Activated T-cell treated with anti-CD3 and anti-CD28 coated beads, Interleukin-2, amount 50 U/mL, for 48 hours (primary cell): ENCODE measurements around the gene CEP164.
"Not testable (repeated sequence)": the region's sequence is repeated elsewhere in the genome, so short reads cannot be mapped to it uniquely, and the experiment has no call there.

Experiments used
- DNase-seq, 2 experiments: peaks; one replicate each; pipeline ENCODE4 v3.0.0-alpha.2; 2020

The CEP164 gene

DNA sequence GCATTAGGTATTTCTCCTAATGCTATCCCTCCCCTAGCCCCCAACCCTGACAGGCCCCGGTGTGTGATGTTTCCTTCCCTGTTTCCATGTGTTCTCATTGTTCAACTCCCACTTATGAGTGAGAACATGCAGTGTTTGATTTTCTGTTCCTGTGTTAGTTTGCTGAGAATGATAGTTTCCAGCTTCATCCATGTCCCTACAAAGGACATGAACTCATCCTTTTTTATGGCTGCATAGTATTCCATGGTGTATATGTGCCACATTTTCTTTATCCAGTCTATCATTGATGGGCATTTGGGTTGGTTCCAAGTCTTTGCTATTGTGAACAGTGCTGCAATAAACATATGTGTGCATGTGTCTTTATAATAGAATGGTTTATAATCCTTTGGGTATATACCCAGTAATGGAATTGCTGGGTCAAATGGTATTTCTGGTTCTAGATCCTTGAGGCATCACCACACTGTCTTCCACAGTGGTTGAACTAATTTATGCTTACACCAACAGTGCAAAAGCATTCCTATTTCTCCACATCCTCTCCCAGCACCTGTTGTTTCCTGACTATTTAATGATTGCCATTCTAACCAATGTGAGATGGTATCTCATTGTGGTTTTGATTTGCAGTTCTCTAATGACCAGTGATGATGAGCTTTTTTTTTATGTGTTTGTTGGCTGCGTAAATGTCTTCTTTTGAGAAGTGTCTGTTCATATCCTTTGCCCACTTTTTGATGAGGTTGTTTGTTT, 71.6 kb downstream of the CEP164 start:
- DNase-seq: not testable (repeated sequence)

DNA sequence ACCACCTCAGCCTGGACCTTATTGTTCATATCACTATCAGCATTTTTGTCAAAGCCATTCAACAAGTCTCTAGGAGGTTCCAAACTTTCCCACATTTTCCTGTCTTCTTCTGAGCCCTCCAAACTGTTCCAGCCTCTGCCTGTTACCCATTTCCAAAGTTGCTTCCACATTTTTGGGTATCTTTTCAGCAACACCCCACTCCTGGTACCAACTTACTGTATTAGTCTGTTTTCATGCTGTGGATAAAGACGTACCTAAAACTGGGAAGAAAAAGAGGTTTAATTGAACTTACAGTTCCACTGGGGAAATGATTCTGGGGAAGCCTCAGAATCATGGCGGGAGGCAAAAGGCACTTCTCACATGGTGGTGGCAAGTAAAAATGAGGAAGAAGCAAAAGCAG, 78.2 kb downstream of the CEP164 start:
- DNase-seq: not testable (repeated sequence)

DNA sequence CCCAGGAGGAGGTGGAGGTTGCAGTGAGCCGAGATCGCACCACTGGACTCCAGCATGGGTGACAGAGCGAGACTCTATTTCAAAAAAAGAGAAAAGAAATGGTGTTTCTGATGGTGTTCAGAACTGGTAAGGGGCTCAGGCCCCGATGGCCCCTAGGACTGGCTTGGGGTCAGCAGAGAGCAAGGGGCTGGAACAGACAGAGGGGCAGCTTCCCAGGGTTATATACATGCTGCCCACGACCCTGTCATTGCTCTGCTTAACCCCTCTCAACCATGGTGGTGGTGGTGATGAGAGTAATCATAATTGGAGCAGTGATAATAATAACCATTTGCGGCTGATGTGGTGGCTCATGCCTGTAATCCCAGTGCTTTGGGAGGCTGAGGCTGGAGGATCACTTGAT, 79.4 kb downstream of the CEP164 start:
- DNase-seq: no peak

DNA sequence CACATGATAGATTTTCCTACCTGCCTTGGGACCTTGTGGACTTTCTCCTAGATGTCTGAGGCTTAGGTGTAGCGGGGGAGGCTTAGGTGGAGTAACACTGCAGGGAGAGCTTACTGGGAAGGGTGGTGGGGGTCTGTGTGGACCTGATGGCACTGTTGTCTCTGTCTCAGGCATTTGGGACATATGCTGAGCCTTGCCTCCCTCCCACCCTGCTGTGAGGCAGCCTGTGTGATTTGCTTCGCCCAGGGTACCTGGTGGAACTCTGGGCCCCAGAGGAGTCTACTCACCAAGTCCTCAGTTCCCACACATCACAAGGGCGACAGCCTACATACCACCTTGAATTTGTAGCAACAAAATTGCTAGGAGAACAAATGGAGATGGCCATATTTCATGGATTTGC, 80.7 kb downstream of the CEP164 start:
- DNase-seq: no peak

DNA sequence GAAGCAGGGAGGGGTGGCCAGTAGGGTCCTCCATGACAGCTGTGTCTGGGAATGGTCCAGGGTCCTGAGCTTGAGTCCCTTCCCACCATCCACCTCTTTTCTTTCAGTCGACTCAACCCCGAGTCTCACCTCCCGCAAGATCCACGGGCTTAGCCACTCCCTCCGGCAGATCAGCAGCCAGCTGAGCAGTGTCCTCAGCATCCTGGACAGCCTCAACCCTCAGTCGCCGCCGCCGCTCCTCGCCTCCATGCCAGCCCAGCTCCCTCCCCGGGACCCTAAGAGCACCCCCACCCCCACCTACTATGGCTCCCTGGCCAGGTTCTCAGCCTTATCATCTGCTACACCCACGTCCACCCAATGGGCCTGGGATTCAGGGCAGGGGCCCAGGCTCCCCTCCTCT, 81.9 kb downstream of the CEP164 start:
- DNase-seq: no peak

DNA sequence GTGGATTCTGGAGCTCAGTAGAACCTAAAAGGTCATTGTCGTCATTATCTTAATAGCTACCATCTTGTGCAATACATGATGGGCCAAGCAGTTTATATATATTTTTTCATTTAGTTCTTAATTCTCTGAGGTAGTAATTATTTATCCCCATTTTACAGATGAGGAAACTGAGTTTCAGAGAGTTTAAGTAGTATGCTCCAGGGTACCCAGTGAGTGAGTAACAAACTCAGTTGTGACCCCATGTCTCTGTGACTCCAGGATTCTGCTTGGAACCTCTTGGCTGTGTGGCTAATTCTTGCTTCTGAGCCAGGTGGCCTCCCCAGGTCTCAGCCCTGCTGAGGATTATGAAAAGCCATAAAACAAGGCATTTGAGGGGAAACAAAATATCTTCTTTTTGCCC, 82.6 kb downstream of the CEP164 start:
- DNase-seq: no peak

DNA sequence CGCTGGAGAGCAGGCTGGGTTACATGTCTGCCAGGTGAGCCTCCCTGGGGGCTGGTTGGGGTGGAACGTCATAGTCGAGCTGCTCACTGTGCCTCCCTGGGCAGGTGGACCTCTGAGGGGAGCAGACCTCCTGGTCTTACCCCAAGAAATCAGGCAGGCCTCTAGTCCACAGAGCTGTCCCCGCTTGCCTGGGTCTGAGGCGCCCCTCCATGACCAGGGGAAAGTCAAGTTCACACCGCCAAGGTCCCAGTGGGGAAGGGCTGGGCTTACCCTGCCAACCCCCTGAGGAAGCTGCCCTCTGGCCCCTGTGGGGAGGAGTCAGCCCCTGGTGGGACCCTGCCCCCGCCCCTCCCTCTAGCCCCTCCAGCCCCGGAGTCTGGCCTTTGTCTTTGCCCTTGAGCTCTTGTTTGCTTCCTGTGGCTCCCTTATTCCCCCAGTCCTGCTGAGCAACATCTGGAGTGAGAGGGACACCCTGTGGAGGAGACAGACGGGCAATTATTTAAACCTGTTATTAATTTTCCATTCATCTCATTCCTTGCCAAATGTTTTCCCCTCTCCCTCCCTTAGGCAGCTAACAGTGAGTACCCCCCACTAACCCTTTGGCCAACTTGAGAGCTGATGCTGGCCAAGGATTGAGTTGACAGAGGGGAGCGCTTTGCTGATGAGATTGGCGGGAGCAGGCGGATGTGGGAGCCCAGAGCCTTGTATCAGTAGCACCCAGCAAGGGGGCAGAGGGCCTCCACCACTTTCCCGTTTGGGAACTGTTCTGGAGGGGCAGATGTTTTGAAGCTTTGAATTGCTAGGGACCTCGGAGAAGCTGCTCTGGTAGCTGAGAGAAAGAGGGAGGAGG, 83.4 kb downstream of the CEP164 start:
- DNase-seq: no peak

DNA sequence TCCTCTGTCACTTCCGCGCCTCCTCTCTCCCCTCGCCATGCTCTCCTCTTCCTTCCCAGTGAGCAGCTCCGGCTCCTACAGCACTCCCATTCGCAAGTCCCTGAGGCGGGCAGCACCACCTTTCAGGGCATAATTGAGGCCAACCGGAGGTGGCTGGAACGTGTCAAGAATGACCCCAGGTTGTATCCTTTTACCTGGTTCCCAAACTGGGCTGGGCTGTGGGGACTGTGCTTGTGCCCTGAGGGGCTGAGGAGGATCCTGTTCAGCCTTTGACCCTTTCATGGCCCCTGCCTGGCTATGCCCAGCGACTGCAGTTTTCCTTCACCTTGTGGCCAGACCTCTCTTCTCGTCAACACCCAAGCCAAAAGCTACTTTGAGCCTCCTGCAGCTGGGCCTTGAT, 84.1 kb downstream of the CEP164 start:
- no peak for DNase-seq

DNA sequence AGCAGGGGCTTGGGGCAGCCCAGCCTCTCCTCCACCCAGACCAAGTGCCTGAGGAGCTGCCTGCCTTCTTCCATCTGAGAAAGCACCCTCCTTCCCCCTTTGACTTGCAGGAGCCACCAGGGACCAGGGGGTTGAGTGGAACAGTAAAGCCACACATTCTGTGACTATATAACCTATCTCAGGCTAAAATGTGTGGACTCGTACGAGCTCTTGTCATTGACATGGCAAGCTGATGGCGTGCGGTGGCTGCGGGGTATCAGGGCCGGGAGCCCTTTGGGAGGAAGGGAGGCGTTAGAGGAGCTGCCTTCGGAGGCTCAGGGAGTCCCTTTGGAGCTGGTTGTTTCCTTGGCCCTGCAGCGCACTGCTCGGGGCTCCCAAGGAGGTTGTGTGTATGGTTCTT, 84.5 kb downstream of the CEP164 start:
- DNase-seq: no peak

DNA sequence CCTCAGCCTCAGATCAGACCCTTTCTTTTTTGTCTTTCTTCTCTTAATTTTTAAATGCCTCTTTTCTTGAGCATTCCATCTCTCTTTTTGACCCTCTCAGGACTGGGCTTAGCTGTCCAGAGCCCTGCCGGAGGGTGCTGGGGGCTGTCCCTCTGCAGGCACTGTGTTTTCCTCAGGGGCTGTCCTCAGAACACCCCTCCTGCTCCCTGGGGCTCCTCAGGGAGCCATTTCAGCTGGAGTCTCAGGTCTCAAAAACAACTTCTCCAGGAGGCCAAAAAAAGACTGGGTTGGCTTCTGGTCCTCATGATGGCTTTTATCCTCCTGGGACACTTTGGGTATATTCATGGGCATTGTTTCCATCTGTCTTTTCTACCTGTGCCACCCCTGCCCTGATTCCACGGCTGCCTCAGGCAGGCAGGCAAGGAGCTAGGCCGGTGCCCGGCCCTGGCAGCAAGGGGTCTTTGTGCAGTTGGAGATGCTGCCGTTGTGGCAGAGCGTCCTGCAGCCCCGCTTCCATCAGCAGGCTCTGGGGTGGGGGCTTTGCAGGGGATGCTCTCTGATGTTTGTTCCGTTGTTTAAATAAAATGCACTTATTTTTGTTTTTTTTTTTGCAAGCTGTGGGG, 85.1 kb downstream of the CEP164 start:
- DNase-seq: no peak

DNA sequence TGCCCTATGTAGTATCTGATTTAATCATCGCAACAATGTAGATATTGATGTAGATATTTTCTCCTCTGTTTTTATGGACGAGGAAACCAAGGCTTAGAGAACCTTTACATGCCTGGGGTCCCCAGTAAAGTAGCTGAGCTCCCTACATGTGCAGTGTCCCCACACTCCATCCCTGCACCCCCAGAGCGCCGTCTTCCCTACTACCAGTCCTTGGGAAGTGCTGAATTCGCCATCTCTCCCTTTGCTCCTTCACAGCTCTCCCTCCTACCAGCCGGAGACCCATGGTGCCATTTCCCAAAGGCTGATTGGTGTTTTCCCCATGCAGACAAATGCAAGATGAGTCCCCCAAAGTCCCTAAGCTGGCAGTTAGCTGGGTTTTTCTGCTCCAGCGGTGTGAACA, 86.0 kb downstream of the CEP164 start:
- DNase-seq: no peak

DNA sequence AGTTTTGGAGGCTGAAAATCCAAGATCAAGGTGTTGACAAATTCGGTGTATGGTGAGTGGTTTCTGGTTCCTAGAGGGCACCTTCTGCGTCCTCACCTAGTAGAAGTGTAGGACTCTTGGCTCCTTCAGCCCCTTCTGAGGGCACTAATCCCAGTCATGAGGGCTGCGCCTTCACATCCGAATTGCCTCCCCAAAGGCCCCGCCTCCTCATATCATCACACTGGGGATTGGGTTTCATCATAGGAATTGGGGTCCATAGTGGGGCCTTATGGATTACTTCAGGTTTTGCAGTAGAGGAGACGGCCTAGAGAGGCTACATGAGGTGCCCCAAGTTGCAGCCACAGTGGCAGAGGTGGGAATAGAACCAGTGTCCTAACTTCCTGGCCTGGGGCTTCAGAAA, 87.1 kb downstream of the CEP164 start:
- DNase-seq: no peak

DNA sequence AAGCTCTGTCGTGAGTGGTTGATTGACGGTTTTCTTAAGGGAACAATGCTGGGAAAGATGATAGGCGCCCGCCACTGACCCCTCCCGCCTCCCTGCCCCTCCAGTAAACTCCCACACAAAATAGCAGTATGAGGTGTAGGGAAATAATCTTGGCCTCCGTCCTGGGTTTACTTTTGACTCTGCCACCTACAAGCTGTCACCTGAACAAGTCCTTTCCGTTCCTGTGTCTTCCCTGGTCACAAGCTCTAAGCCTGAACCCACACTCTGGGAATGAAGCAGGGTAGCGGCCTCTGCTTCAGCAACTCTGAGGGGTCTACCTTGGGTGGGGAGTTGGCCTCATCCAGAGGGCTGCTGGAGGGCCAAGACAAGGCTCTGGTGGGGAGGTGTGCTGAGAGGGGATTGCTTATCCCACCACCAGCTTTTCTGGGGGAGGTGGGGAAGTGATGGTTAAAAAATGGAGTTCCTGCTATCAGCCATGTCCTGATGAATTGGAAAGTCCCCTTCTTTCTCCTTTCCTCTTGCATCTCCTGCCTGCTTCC, 87.8 kb downstream of the CEP164 start:
- DNase-seq: no peak

DNA sequence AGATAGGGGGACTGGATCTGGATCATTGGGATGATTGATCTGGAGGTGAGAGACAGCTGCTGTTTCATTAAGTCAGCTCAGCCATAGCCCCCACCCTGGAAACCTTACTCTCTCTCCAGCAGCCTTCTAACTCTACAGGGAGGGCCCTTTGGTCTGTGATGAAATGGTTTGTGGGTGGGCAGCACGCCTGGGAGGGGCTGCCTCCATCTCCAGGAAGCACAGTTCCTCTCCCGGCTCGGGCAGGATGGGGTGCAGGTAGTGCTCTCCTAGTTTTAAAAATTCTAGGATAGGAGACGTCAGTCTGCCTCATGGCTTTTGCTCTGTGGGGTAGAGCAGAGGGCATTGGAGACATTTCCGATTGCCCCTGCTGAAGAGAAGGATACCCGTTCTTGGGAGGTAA, 89.7 kb downstream of the CEP164 start:
- DNase-seq: no peak

DNA sequence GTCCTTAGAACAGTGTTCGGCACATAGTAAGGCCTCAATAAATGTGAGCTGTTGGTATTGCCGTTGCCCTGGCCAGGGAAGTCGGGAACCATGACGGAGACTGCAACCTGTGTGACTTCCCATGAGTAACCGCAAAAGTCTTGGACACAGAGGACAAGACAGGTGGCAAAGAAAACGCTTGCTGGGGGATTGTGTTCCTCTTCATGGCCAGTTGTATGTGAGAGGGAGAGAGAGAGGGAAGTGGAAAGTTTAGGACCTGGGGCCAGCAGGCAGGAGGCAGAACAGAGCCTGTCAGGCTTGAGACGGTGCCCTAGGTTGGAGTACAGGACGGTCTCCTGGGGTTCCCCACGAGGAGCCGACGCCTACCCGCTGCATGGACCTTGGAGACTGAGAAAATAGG, 90.2 kb downstream of the CEP164 start:
- no peak for DNase-seq

DNA sequence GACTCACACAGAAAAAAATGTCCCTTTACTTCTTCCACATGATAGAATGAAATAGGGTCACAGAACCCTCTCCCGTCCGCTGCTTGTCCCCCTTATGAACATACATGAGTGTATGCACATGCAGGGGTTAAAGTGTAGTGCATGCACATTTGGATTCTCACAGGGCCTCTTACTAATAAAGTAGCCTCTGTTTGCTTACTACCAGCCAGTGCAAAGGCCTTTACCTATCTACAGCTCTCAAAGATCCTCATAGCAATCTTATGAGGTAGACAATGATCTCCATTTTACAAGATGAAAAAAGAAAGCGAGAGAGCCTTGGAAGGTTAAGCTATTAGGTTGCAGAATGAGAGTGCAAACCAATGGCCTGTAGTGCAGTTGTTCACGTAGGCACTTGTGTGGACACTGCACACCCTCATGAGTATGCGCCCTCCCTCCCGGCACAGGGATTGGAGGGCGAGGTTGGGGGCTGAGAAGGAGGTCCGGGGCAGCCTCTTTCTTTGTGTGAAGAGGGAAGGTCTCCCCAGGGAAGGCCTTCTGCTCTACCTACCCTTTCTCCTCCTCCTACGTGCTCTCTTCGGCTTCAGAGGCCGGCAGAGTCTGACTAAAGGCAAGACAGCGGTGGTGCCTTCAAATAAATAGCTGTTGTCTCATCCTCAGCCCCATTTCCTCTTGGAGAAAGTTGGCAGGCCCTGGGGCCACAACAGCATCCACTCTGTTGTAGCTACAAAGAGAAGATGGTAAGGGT, 91.3 kb downstream of the CEP164 start:
- no peak for DNase-seq

DNA sequence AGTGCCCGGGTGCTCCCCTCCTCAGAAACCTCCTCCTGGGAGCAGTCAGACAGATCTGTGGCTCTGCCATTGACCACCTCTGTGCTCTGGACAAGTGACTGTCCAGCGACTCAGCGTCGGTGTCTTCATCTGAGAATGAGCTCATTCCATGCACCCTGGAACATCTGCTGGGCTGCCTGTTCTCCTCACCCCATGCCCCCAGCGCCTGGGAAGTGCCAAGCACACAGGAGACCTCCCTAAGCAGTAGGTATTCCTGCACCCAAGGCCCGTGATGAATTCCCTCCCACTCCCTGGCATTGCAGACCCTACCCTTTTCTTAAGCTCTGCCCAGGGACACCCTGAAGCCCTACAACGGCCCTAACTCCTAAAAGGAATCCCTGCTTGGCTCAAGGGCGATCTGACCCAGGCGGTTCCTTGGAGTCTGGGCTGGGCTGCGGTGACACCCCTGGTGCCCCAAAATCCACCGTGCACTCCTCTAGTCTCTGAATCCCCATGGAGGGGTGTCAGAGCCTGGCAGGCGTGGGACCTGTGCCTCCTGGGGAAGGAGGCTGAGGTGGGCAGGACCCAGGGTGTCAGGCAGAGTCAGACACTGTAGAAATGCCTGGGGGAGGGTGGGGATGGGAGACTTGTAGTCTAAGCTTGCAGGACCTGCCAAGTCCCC, 92.0 kb downstream of the CEP164 start:
- no peak for DNase-seq

DNA sequence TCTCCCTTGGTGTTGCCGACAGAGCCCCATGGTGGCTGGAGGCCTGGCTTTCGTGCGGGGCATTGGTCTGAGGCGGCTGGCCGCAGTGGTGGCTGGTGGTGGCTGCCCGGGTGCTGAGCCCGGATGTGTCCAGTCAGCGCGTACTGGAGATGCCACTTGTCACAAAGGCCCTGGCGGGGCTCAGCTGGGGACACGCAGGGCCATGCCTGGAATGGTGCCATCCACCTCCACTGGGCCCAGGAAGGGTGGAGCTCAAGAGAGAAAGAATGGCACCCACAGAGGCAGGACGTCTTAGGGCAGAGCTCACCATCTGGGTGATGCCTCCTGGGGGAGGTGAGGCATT, 92.5 kb downstream of the CEP164 start:
- no peak for DNase-seq

DNA sequence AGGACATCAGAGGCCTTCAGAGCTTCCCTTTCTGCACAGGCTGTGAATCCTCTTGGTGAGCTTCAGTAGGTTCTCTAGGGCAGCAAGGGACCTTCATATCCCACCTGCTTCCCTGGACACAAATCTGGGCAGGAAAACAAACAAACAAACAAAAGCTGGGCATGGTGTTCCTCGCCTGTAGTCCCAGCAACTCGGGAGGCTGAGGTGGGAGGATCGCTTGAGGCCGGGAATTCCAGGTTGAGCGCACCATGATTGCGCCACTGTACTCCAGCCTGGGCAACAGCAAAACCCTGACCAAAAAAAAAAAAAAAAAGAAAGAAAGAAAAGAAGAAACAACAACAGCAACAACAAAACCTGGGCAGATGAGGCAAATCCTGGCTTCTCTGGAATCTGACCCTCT, 92.9 kb downstream of the CEP164 start:
- DNase-seq: no peak

DNA sequence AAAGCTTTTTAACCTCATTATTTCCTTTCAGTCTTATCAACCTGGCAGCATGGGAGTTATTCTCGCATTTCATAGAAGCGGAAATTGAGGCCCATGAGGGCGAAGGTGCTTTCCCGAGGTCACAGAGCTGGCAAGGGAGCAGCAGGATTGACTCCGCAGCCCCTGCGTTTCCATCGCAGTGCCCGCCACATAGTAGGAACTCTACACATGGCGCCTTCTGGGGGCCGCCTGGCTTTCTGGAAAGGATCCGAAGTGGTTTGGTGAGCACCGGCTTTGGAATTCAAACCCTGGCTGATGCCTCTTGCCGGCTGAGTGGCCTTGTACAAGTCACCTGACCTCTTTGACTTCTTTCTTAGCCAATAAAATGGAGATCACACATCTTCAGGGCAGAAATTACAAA, 93.4 kb downstream of the CEP164 start:
- DNase-seq: no peak

DNA sequence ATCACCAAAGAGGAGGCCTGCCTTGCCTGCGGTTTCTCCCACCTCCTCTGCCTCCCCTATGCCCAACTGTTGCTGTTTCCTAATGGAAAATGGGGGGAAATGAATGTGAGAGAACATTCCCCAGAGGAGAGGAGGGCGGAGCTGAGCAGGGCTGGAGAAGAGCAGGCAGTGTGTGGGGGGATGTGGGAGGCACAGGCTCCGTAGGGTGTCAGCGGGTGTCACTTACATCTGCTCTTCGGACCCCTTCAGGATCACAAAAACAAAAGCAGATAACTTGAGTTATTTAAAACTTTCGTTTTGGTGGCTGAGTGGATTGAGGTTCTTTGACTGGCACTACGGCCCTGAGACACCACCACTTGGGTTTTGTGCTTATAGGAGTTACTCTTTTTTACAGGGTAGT, 93.8 kb downstream of the CEP164 start:
- no peak for DNase-seq

DNA sequence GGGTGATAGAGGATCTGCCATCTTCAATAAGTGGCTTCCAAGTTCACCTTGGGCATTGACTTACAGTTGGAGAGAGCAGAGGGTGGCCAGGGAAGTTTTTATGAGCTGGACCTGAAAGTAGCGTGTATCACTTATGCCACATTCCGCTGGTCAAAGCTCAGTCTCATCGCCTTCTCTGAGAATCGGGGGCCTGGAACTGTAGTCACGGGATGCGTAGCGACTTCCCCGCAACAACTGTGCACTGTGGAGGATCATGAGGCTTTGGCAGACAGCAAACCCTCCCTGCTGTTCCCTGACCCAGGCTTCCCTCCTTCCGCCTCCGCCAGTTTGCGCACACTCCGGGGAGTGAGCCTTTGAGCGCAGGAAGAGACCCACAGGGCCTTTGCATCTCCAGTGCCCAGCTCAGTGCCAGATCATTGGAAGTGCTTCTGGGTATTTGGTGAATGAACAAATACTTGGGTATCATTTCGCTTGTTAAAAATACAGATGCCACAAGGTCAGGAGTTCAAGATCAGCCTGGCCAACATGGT, 95.5 kb downstream of the CEP164 start:
- no peak for DNase-seq
